GM12878 (cell line): Measurements from ENCODE around the gene TSFM. TPM values are rescaled to one million over a fixed set of nuclear protein-coding genes. Genes with fewer than 3 reads are reported as not detected.
A peak's percentile ranks its signal among the peaks of the same experiment; 100 is the strongest.

ENCODE experiments used
- CEBPB ChIP-seq, 2 experiments: fragments of 150-350 bp in 1 of 2; IDR thresholded peaks; 2 replicates each; pipeline ENCODE4 v1.6.1; 2012 to 2014; ENCODE audit warnings: low read depth in 2 of 2, low read length in 2 of 2, borderline replicate concordance in 1 of 2, inconsistent platforms in 1 of 2
- DPF2 ChIP-seq: fragments of 450-650 bp; IDR thresholded peaks from 2 replicates; pipeline ENCODE4 v1.6.1; 2017; ENCODE audit warnings: mild to moderate bottlenecking
- GATAD2B ChIP-seq: fragments of 450-650 bp; conservative IDR thresholded peaks from 2 replicates; pipeline ENCODE4 v1.6.1; 2017; ENCODE audit warnings: low read depth, mild to moderate bottlenecking, moderate library complexity
- HDGF ChIP-seq: fragments of 450-650 bp; IDR thresholded peaks from 2 replicates; pipeline ENCODE4 v1.6.1; 2016; ENCODE audit warnings: antibody characterized with exemption
- IRF5 ChIP-seq: fragments of 450-650 bp; IDR thresholded peaks from 2 replicates; pipeline ENCODE4 v1.6.1; 2017; ENCODE audit warnings: borderline replicate concordance
- JUNB ChIP-seq: IDR thresholded peaks from 2 replicates; pipeline ENCODE4 v1.6.1; 2016; ENCODE audit warnings: antibody characterized with exemption, mild to moderate bottlenecking
- JUND ChIP-seq: IDR thresholded peaks from 2 replicates; pipeline ENCODE4 v1.6.1; 2012; ENCODE audit warnings: low read depth, mild to moderate bottlenecking, low read length, improper control_type of control experiment, moderate library complexity
- MLLT1 ChIP-seq: fragments of 450-650 bp; IDR thresholded peaks from 2 replicates; pipeline ENCODE4 v1.6.1; 2016; ENCODE audit warnings: mild to moderate bottlenecking
- MTA3 ChIP-seq: IDR thresholded peaks from 2 replicates; pipeline ENCODE4 v1.6.1; 2012; ENCODE audit warnings: low read length, inconsistent platforms, borderline replicate concordance
- NBN ChIP-seq: fragments of 450-650 bp; IDR thresholded peaks from 2 replicates; pipeline ENCODE4 v1.6.1; 2016
- NR2C1 ChIP-seq: fragments of 450-650 bp; IDR thresholded peaks from 2 replicates; pipeline ENCODE4 v1.6.1; 2017; ENCODE audit warnings: antibody characterized with exemption, mild to moderate bottlenecking, moderate library complexity
- NR2C2 ChIP-seq: IDR thresholded peaks from 2 replicates; pipeline ENCODE4 v1.6.1; 2011; ENCODE audit warnings: borderline replicate concordance, low read depth; ENCODE audit not compliant: control insufficient read depth, insufficient read length
- PRDM15 ChIP-seq: fragments of 450-650 bp; formaldehyde crosslinking; IDR thresholded peaks from 2 replicates; pipeline ENCODE4 v1.4.0; 2020; ENCODE audit warnings: mild to moderate bottlenecking, moderate library complexity
- RB1 ChIP-seq: fragments of 450-650 bp; formaldehyde crosslinking; IDR thresholded peaks from 2 replicates; pipeline ENCODE4 v1.6.1; 2017; ENCODE audit warnings: mild to moderate bottlenecking, borderline replicate concordance
- SKIL ChIP-seq: fragments of 450-650 bp; IDR thresholded peaks from 2 replicates; pipeline ENCODE4 v1.6.1; 2017; ENCODE audit warnings: mild to moderate bottlenecking, low read depth, inconsistent platforms; ENCODE audit not compliant: poor library complexity, severe bottlenecking
- SRF ChIP-seq, 2 experiments: IDR thresholded peaks; 2 replicates each; pipeline ENCODE4 v1.6.1; 2011; ENCODE audit warnings: low read depth in 2 of 2, low read length in 2 of 2, mild to moderate bottlenecking in 1 of 2, moderate library complexity in 1 of 2
- SUZ12 ChIP-seq: fragments of 200-600 bp; sonication (generic); IDR thresholded peaks from one replicate; pipeline ENCODE4 v1.6.1; 2018; ENCODE audit warnings: antibody characterized with exemption, mild to moderate bottlenecking; ENCODE audit not compliant: unreplicated experiment
- YBX1 ChIP-seq: fragments of 450-650 bp; IDR thresholded peaks from 2 replicates; pipeline ENCODE4 v1.6.1; 2016; ENCODE audit warnings: antibody characterized with exemption
- ZZZ3 ChIP-seq: IDR thresholded peaks from 2 replicates; pipeline ENCODE4 v1.6.1; 2011; ENCODE audit warnings: low read depth; ENCODE audit not compliant: control insufficient read depth, insufficient read length
- polyA plus RNA-seq, 11 experiments: library from polyadenylated mRNA; depleted of rRNA in 4 of 11; unstranded in 6 of 11; stranded (reverse) in 5 of 11; fragments of >200 nt; fragmentation: Nextera tagmentation in 4 of 11; fragmentation: Illumina TruSeq in 1 of 11; extraction: Ambion mirVana in 4 of 11; extraction: Trizol in 1 of 11; gene quantifications; 1 replicate in 1 of 11; 2 replicates in 10 of 11; pipeline versions ENCODE4 v1.2.1 to v1.2.3, GENCODE V29; 2011 to 2016; ENCODE audit warnings: inconsistent platforms in 2 of 11, missing spikeins in 2 of 11, low read depth in 1 of 11
- total RNA-seq, 4 experiments: library from RNA; depleted of rRNA in 3 of 4; stranded (reverse); fragments of >200 nt in 3 of 4; fragmentation: Illumina TruSeq in 1 of 4; extraction: Trizol in 1 of 4; gene quantifications; 2 replicates each; pipeline versions ENCODE4 v1.2.1 to v1.2.3, GENCODE V29; 2013 to 2021

TSFM gene
- total and polyA plus RNA-seq, 10 of the 15 experiments (the other 5 are each of a cell fraction or from before 2014, with no cell fraction given): 36.7 to 132 (median 45.6) TPM

GRCh38 chr12:57836442-57837375 lies 54.1 kb downstream of the TSFM start (continued):
- TF ChIP-seq CEBPB (IDR thresholded peaks at IDR 0.05; ENCODE audit: borderline replicate concordance in 1 of 2, low read depth in 2 of 2, low read length in 2 of 2): no peak
- no peak for TF ChIP-seq JUNB
- no peak for TF ChIP-seq RB1
- TF ChIP-seq MTA3: no peak; the same call in 1 of the 2 replicates
- peak; percentile 64; the same call in 1 of the 2 replicates for TF ChIP-seq HDGF
- TF ChIP-seq NBN: peak; percentile 48; the same call in 1 of the 2 replicates
- TF ChIP-seq SUZ12: no peak
- 0 out of 2 replicates have a peak, but pooled peaks have one; percentile 40 for TF ChIP-seq GATAD2B
- no peak for TF ChIP-seq ZZZ3
- 0 out of 4 replicates have a peak, but pooled peaks of 1 of the 2 experiments have one; percentile 18 for TF ChIP-seq SRF (IDR thresholded peaks at IDR 0.05; ENCODE audit: low read depth in 2 of 2, low read length in 2 of 2)
- TF ChIP-seq NR2C2: no peak
- TF ChIP-seq PRDM15 (CRISPR knock-in tag): no peak
- no peak for TF ChIP-seq MLLT1
- TF ChIP-seq JUND: no peak
- no peak for TF ChIP-seq SKIL
- TF ChIP-seq DPF2: no peak
- no peak for TF ChIP-seq NR2C1
- TF ChIP-seq IRF5: no peak
- TF ChIP-seq YBX1: no peak
